T-cell (primary cell): ENCODE measurements around the gene CHRND. TPM values are rescaled to one million over a fixed set of nuclear protein-coding genes. Genes with fewer than 3 reads are reported as not detected.

Source experiments
- ATAC-seq, 4 experiments: fragments of 200-7000 bp in 3 of 4; fragments of 150-1000 bp in 1 of 4; cut with Tn5 transposase; replicated peaks in 1 of 4; 1 replicate in 3 of 4; 2 replicates in 1 of 4; pipeline ENCODE4 v1.10.0; 2021; ENCODE audit warnings: moderate library complexity in 3 of 4, mild to moderate bottlenecking in 2 of 4, moderate number of reproducible peaks in 1 of 4
- CTCF ChIA-PET, 2 donors: fragments of 300-600 bp; sonication (Branson Sonifier 250); formaldehyde crosslinking; loops; one replicate each; lab custom pipeline; 2022; ENCODE audit warnings: antibody characterized with exemption in 2 of 2; lab: Charles Lee
- POLR2A ChIA-PET, 2 donors: fragments of 300-600 bp; sonication (Branson Sonifier 250); formaldehyde crosslinking; loops; one replicate each; lab custom pipeline; 2022; ENCODE audit warnings: antibody characterized with exemption in 2 of 2; lab: Charles Lee
- DNase-seq, 35 experiments: peaks; one replicate each; pipeline versions ENCODE4 v3.0.0 to v3.0.0-alpha.2; 2013 to 2023
- H3K27ac ChIP-seq: one replicate; pipeline ENCODE4 v1.5.1; 2013; ENCODE audit warnings: low read length
- H3K27me3 ChIP-seq, 2 experiments: replicated peaks in 1 of 2; 1 replicate in 1 of 2; 2 replicates in 1 of 2; pipeline versions ENCODE4 v1.6.1 to v1.7.0; 2013; ENCODE audit warnings: low read length in 1 of 2, mixed read lengths in 1 of 2; ENCODE audit not compliant: control insufficient read depth in 2 of 2, insufficient read depth in 2 of 2; ENCODE audit errors: extremely low read depth in 1 of 2
- H3K36me3 ChIP-seq, 2 donors: 1 replicate in 1 of 2; 2 replicates in 1 of 2; pipeline versions ENCODE4 v1.6.1 to v1.7.0; 2013; ENCODE audit warnings: low read length in 1 of 2; ENCODE audit not compliant: control insufficient read depth in 2 of 2, insufficient read depth in 1 of 2; ENCODE audit errors: extremely low read depth in 1 of 2
- H3K4me1 ChIP-seq, 2 experiments: 1 replicate in 1 of 2; 2 replicates in 1 of 2; pipeline versions ENCODE4 v1.6.1 to v1.7.0; 2013; ENCODE audit warnings: low read length in 2 of 2, mixed read lengths in 1 of 2; ENCODE audit not compliant: insufficient read depth in 2 of 2, control insufficient read depth in 1 of 2; ENCODE audit errors: extremely low read depth in 1 of 2
- H3K4me3 ChIP-seq, 2 donors: 1 replicate in 1 of 2; 2 replicates in 1 of 2; pipeline versions ENCODE4 v1.5.1 to v1.7.0; 2013; ENCODE audit warnings: mild to moderate bottlenecking in 2 of 2, low read length in 1 of 2, moderate library complexity in 1 of 2; ENCODE audit not compliant: control insufficient read depth in 1 of 2; ENCODE audit errors: extremely low read depth in 1 of 2
- H3K9me3 ChIP-seq: 2 replicates; pipeline ENCODE4 v1.7.0; 2013
- H3K27ac Mint-ChIP-seq, 2 donors: one replicate each; pipeline ENCODE4 v1.8.0; 2020 to 2021; ENCODE audit warnings: mild to moderate bottlenecking in 2 of 2, mixed read lengths in 2 of 2
- H3K27me3 Mint-ChIP-seq, 2 donors: one replicate each; pipeline ENCODE4 v1.8.0; 2021 to 2022; ENCODE audit warnings: mixed read lengths in 2 of 2
- H3K36me3 Mint-ChIP-seq: one replicate; pipeline ENCODE4 v1.8.0; 2021; ENCODE audit warnings: mixed read lengths
- H3K4me1 Mint-ChIP-seq, 3 donors: one replicate each; pipeline ENCODE4 v1.8.0; 2020 to 2022; ENCODE audit warnings: mixed read lengths in 3 of 3, mild to moderate bottlenecking in 1 of 3
- H3K4me3 Mint-ChIP-seq, 3 donors: one replicate each; pipeline ENCODE4 v1.8.0; 2020 to 2022; ENCODE audit warnings: mild to moderate bottlenecking in 3 of 3, mixed read lengths in 3 of 3, moderate library complexity in 3 of 3
- H3K9me3 Mint-ChIP-seq, 3 donors: one replicate each; pipeline ENCODE4 v1.8.0; 2020 to 2022; ENCODE audit warnings: mixed read lengths in 3 of 3
- WGBS: methylation state at CpG from one replicate; pipeline ENCODE4 v1.1.5; 2013; ENCODE audit warnings: missing lambda C conversion rate; ENCODE audit not compliant: insufficient coverage; 5-methylcytosine and 5-hydroxymethylcytosine counted together
- total RNA-seq, 35 experiments: library from RNA in 6 of 35; stranded (reverse) in 6 of 35; fragments of 120-200 nt in 1 of 35; gene quantifications; one replicate each; pipeline versions ENCODE4 v1.2.1 to v1.2.4 and lab custom pipeline; 2013 to 2026

Gene CHRND
- total RNA-seq, 5 donors from 2014 or later (not counting 1 experiment from before 2014, with no cell fraction given) = not detected

- ChIA-PET POLR2A (no interaction called here), CTCF (no interaction called here)
- H3K27ac Mint-ChIP-seq = no peak overlapping the region
- H3K9me3 Mint-ChIP-seq = no peaks in the 10 kb centered on the region
- no peaks in the 10 kb centered on the region for H3K9me3 ChIP-seq
- peaks cover 0 to 6% of the 10 kb centered on the region in 2 experiments for H3K4me1 ChIP-seq
- no peak overlapping the region for H3K4me3 ChIP-seq
- no peak overlapping the region for H3K27ac ChIP-seq
- peaks cover 0 to 67% of the 10 kb centered on the region in 2 experiments for H3K27me3 ChIP-seq
- peaks cover 19 to 30% of the 10 kb centered on the region in 2 donors for H3K27me3 Mint-ChIP-seq
- no peaks in the 10 kb centered on the region for H3K36me3 Mint-ChIP-seq
- peaks cover 6 to 9% (median 7%) of the 10 kb centered on the region in 3 donors for H3K4me1 Mint-ChIP-seq
- DNase-seq (no peak), ATAC-seq (no peak)
- H3K4me3 Mint-ChIP-seq = no peak overlapping the region
- H3K36me3 ChIP-seq = no peaks in the 10 kb centered on the region
- WGBS = 81% methylated on average over 11 of the region's 13 CpGs
Observed at GRCh38 chr2:232533944-232534710, 8.2 kb downstream of the CHRND start.

- Histone ChIP-seq H3K4me3 (no peak overlapping the region), H3K36me3 (no peaks in the 10 kb centered on the region), H3K27ac (no peak overlapping the region), H3K27me3 (peaks cover 0 to 60% of the 10 kb centered on the region in 2 experiments), H3K9me3 (no peaks in the 10 kb centered on the region), H3K4me1 (peaks cover 0 to 9% of the 10 kb centered on the region in 2 experiments)
- H3K27me3 Mint-ChIP-seq = peaks cover 19 to 30% of the 10 kb centered on the region in 2 donors
- no peak for ATAC-seq
- H3K4me1 Mint-ChIP-seq = peaks cover 4 to 7% (median 4%) of the 10 kb centered on the region in 3 donors
- no peaks in the 10 kb centered on the region for H3K9me3 Mint-ChIP-seq
- no peak overlapping the region for H3K27ac Mint-ChIP-seq
- no peak for DNase-seq
- ChIA-PET POLR2A (no interaction called here), CTCF (no interaction called here)
- H3K36me3 Mint-ChIP-seq = no peaks in the 10 kb centered on the region
- no peak overlapping the region for H3K4me3 Mint-ChIP-seq
- WGBS = 83% methylated on average over 6 of the region's 14 CpGs
Observed at GRCh38 chr2:232534940-232535651, 9.1 kb downstream of the CHRND start.

- H3K9me3 ChIP-seq = no peaks in the 10 kb centered on the region
- H3K4me3 ChIP-seq = no peak overlapping the region
- H3K4me1 ChIP-seq = peaks cover 0 to 11% of the 10 kb centered on the region in 2 experiments
- ChIA-PET CTCF (no interaction called here), POLR2A (no interaction called here)
- ATAC-seq (no peak), DNase-seq (no peak)
- Mint-ChIP-seq H3K36me3 (no peaks in the 10 kb centered on the region), H3K27ac (no peak overlapping the region), H3K27me3 (peaks cover 19 to 23% of the 10 kb centered on the region in 2 donors), H3K4me1 (peaks cover 4 to 7% (median 6%) of the 10 kb centered on the region in 3 donors), H3K4me3 (no peak overlapping the region), H3K9me3 (no peaks in the 10 kb centered on the region)
- WGBS = 70% methylated on average over 2 of the region's 5 CpGs
- peaks cover 0 to 52% of the 10 kb centered on the region in 2 experiments for H3K27me3 ChIP-seq
- H3K27ac ChIP-seq = no peak overlapping the region
- no peaks in the 10 kb centered on the region for H3K36me3 ChIP-seq
Observed at GRCh38 chr2:232535761-232536530, 10.0 kb downstream of the CHRND start.

GRCh38 chr2:232537079-232537478 is 11.1 kb downstream of the CHRND start:
- 65% methylated on average over 4 of the region's 5 CpGs for WGBS
- Mint-ChIP-seq H3K27me3 (peaks cover 19% of the 10 kb centered on the region in 2 donors), H3K9me3 (no peaks in the 10 kb centered on the region), H3K36me3 (no peaks in the 10 kb centered on the region), H3K4me1 (peaks cover 4 to 12% (median 6%) of the 10 kb centered on the region in 3 donors), H3K4me3 (no peak overlapping the region), H3K27ac (no peak overlapping the region)
- ChIA-PET POLR2A (no interaction called here), CTCF (no interaction called here)
- DNase-seq (no peak), ATAC-seq (no peak)
- Histone ChIP-seq H3K4me3 (no peak overlapping the region), H3K9me3 (no peaks in the 10 kb centered on the region), H3K36me3 (no peaks in the 10 kb centered on the region), H3K27me3 (peaks cover 0 to 46% of the 10 kb centered on the region in 2 experiments), H3K4me1 (peaks cover 0 to 11% of the 10 kb centered on the region in 2 experiments), H3K27ac (no peak overlapping the region)

GRCh38 chr2:232537499-232537898 is 11.5 kb downstream of the CHRND start:
- Histone ChIP-seq H3K27me3 (peaks cover 0 to 45% of the 10 kb centered on the region in 2 experiments), H3K9me3 (no peaks in the 10 kb centered on the region), H3K4me1 (peaks cover 0 to 11% of the 10 kb centered on the region in 2 experiments), H3K27ac (no peak overlapping the region), H3K36me3 (no peaks in the 10 kb centered on the region), H3K4me3 (no peak overlapping the region)
- Mint-ChIP-seq H3K4me3 (no peak overlapping the region), H3K27ac (no peak overlapping the region), H3K9me3 (no peaks in the 10 kb centered on the region), H3K27me3 (peaks cover 18 to 19% of the 10 kb centered on the region in 2 donors), H3K36me3 (no peaks in the 10 kb centered on the region), H3K4me1 (peaks cover 4 to 16% (median 8%) of the 10 kb centered on the region in 3 donors)
- WGBS = 83% methylated on average over 3 of the region's 4 CpGs
- no peak for DNase-seq
- CTCF ChIA-PET = no interaction called here
- ATAC-seq = no peak
- POLR2A ChIA-PET = no interaction called here

GRCh38 chr2:232538671-232539070 is 12.7 kb downstream of the CHRND start:
- peaks cover 3% of the 10 kb centered on the region for H3K36me3 Mint-ChIP-seq
- Histone ChIP-seq H3K27ac (no peak overlapping the region), H3K4me1 (peaks cover 0 to 11% of the 10 kb centered on the region in 2 experiments), H3K27me3 (peaks cover 0 to 42% of the 10 kb centered on the region in 2 experiments), H3K36me3 (no peaks in the 10 kb centered on the region), H3K4me3 (no peak overlapping the region), H3K9me3 (no peaks in the 10 kb centered on the region)
- ChIA-PET POLR2A (no interaction called here), CTCF (interaction anchor here (0.6 kb wide), 2 partner anchors 13 to 271 kb away, joined by 3 to 4 read pairs; partner anchors contain the start of gene CHRND (in 1 of the 2))
- H3K27ac Mint-ChIP-seq = no peak overlapping the region
- no peak overlapping the region for H3K4me3 Mint-ChIP-seq
- peaks cover 9 to 25% (median 10%) of the 10 kb centered on the region in 3 donors for H3K4me1 Mint-ChIP-seq
- ATAC-seq (no peak), DNase-seq (no peak)
- peaks cover 12 to 16% of the 10 kb centered on the region in 2 donors for H3K27me3 Mint-ChIP-seq
- no peaks in the 10 kb centered on the region for H3K9me3 Mint-ChIP-seq
- 0% methylated on average over 1 of the region's 4 CpGs for WGBS
